Natural killer cell (primary cell): ENCODE measurements around the gene BACH1. TPM values are rescaled to one million over a fixed set of nuclear protein-coding genes. Genes with fewer than 3 reads are reported as not detected.

Experiments
- ATAC-seq, 3 donors: fragments of 150-1000 bp in 2 of 3; fragments of 200-7000 bp in 1 of 3; cut with Tn5 transposase; 1 replicate in 1 of 3; 2 replicates in 2 of 3; pipeline ENCODE4 v1.10.0; 2021; ENCODE audit warnings: mild to moderate bottlenecking in 2 of 3, moderate library complexity in 2 of 3
- DNase-seq, 2 donors: peaks; one replicate each; pipeline versions ENCODE4 v3.0.0 to v3.0.0-alpha.2; 2013 to 2021; ENCODE audit warnings: mixed read lengths in 1 of 2
- H3K27ac ChIP-seq: one replicate; pipeline ENCODE4 v1.5.1; 2013; ENCODE audit warnings: mild to moderate bottlenecking, low read length
- H3K27me3 ChIP-seq: one replicate; pipeline ENCODE4 v1.6.1; 2013; ENCODE audit warnings: low read length; ENCODE audit not compliant: control insufficient read depth, insufficient read depth
- H3K36me3 ChIP-seq: one replicate; pipeline ENCODE4 v1.6.1; 2013; ENCODE audit warnings: low read length; ENCODE audit not compliant: control insufficient read depth, insufficient read depth
- H3K4me1 ChIP-seq: one replicate; pipeline ENCODE4 v1.6.1; 2013; ENCODE audit warnings: low read length; ENCODE audit not compliant: control insufficient read depth, insufficient read depth
- H3K4me3 ChIP-seq: one replicate; pipeline ENCODE4 v1.5.1; 2013; ENCODE audit warnings: low read length
- H3K9me3 ChIP-seq: one replicate; pipeline ENCODE4 v1.6.1; 2013; ENCODE audit warnings: low read length; ENCODE audit not compliant: control insufficient read depth, insufficient read depth
- H3K27ac Mint-ChIP-seq, 2 donors: one replicate each; pipeline ENCODE4 v1.8.0; 2022; ENCODE audit warnings: mild to moderate bottlenecking in 2 of 2, mixed read lengths in 2 of 2, moderate library complexity in 1 of 2
- H3K27me3 Mint-ChIP-seq, 2 donors: one replicate each; pipeline ENCODE4 v1.8.0; 2022; ENCODE audit warnings: low read depth in 2 of 2, mixed read lengths in 2 of 2
- H3K36me3 Mint-ChIP-seq: one replicate; pipeline ENCODE4 v1.8.0; 2022; ENCODE audit warnings: mixed read lengths
- H3K4me1 Mint-ChIP-seq, 2 donors: one replicate each; pipeline ENCODE4 v1.8.0; 2022; ENCODE audit warnings: mixed read lengths in 2 of 2
- H3K4me3 Mint-ChIP-seq: one replicate; pipeline ENCODE4 v1.8.0; 2022; ENCODE audit warnings: mild to moderate bottlenecking, moderate library complexity, mixed read lengths
- H3K9me3 Mint-ChIP-seq, 2 donors: one replicate each; pipeline ENCODE4 v1.8.0; 2022; ENCODE audit warnings: mixed read lengths in 2 of 2
- CTCF ChIP-seq: fragments of 200-600 bp; IDR thresholded peaks from one replicate; pipeline ENCODE4 v1.8.0; 2022; ENCODE audit warnings: antibody characterized with exemption
- WGBS: methylation state at CpG from one replicate; pipeline ENCODE4 v1.1.7; 2013; ENCODE audit warnings: missing lambda C conversion rate; ENCODE audit not compliant: insufficient coverage; 5-methylcytosine and 5-hydroxymethylcytosine counted together
- intact Hi-C: fragments of 100-400 bp; cut with micrococcal nuclease; formaldehyde crosslinking; loops from one replicate; pipeline ENCODE4 v1.14.2; 2022
- total RNA-seq, 4 donors: library from RNA; stranded (reverse); fragments of 120-200 nt in 1 of 4; gene quantifications; one replicate each; pipeline versions ENCODE4 v1.2.3 to v1.2.4, GENCODE V29; 2013 to 2022

The BACH1 gene
- total RNA-seq, 3 donors from 2014 or later (not counting 1 experiment from before 2014, with no cell fraction given) = 74.2 to 111 (median 86.3) TPM

GRCh38 chr21:29307718-29308455 lies 9.2 kb downstream of the BACH1 start:
- Histone ChIP-seq H3K9me3 (no peaks in the 10 kb centered on the region), H3K36me3 (peaks cover 2% of the 10 kb centered on the region), H3K4me1 (peaks cover 2% of the 10 kb centered on the region), H3K4me3 (no peak overlapping the region), H3K27ac (peak overlapping the region; percentile 9), H3K27me3 (no peaks in the 10 kb centered on the region)
- Mint-ChIP-seq H3K9me3 (no peaks in the 10 kb centered on the region), H3K27me3 (no peaks in the 10 kb centered on the region), H3K36me3 (no peaks in the 10 kb centered on the region), H3K4me3 (no peak overlapping the region), H3K27ac (no peak overlapping the region), H3K4me1 (peaks cover 40 to 42% of the 10 kb centered on the region in 2 donors)
- ATAC-seq (no peak), DNase-seq (no peak)
- WGBS = 56% methylated on average over 1 of the region's 3 CpGs
- intact Hi-C loops = no loop called here
- TF ChIP-seq CTCF = no peak

GRCh38 chr21:29308456-29308783 lies 9.7 kb downstream of the BACH1 start:
- 100% methylated on average over 2 of the region's 2 CpGs for WGBS
- H3K27ac ChIP-seq = peak overlapping the region; percentile 9
- Mint-ChIP-seq H3K9me3 (no peaks in the 10 kb centered on the region), H3K27ac (no peak overlapping the region), H3K4me3 (no peak overlapping the region), H3K36me3 (no peaks in the 10 kb centered on the region), H3K27me3 (no peaks in the 10 kb centered on the region), H3K4me1 (peaks cover 43 to 46% of the 10 kb centered on the region in 2 donors)
- no peak overlapping the region for H3K4me3 ChIP-seq
- no peaks in the 10 kb centered on the region for H3K9me3 ChIP-seq
- peaks cover 2% of the 10 kb centered on the region for H3K36me3 ChIP-seq
- no peak for TF ChIP-seq CTCF
- H3K27me3 ChIP-seq = no peaks in the 10 kb centered on the region
- no peak for DNase-seq
- ATAC-seq = no peak
- intact Hi-C loops = no loop called here
- peaks cover 2% of the 10 kb centered on the region for H3K4me1 ChIP-seq

GRCh38 chr21:29309703-29310102 lies 11.0 kb downstream of the BACH1 start:
- 93% methylated on average over 1 of the region's 2 CpGs for WGBS
- no peak for DNase-seq
- TF ChIP-seq CTCF = no peak
- Histone ChIP-seq H3K27me3 (no peaks in the 10 kb centered on the region), H3K4me1 (peaks cover 2% of the 10 kb centered on the region), H3K4me3 (no peak overlapping the region), H3K36me3 (peaks cover 2% of the 10 kb centered on the region), H3K9me3 (no peaks in the 10 kb centered on the region), H3K27ac (no peak overlapping the region)
- no peak overlapping the region for H3K27ac Mint-ChIP-seq
- intact Hi-C loops = no loop called here
- H3K27me3 Mint-ChIP-seq = no peaks in the 10 kb centered on the region
- H3K9me3 Mint-ChIP-seq = no peaks in the 10 kb centered on the region
- peaks cover 52 to 54% of the 10 kb centered on the region in 2 donors for H3K4me1 Mint-ChIP-seq
- no peaks in the 10 kb centered on the region for H3K36me3 Mint-ChIP-seq
- no peak overlapping the region for H3K4me3 Mint-ChIP-seq
- no peak for ATAC-seq

GRCh38 chr21:29311802-29312201 lies 13.1 kb downstream of the BACH1 start:
- intact Hi-C loops = no loop called here
- no peaks in the 10 kb centered on the region for H3K27me3 Mint-ChIP-seq
- no peak overlapping the region for H3K4me3 ChIP-seq
- H3K36me3 Mint-ChIP-seq = no peaks in the 10 kb centered on the region
- ATAC-seq (no peak), DNase-seq (no peak)
- H3K27ac Mint-ChIP-seq = no peak overlapping the region
- H3K27ac ChIP-seq = no peak overlapping the region
- H3K36me3 ChIP-seq = no peaks in the 10 kb centered on the region
- H3K4me1 ChIP-seq = peaks cover 2% of the 10 kb centered on the region
- peaks cover 55 to 57% of the 10 kb centered on the region in 2 donors for H3K4me1 Mint-ChIP-seq
- H3K4me3 Mint-ChIP-seq = no peak overlapping the region
- no peak for TF ChIP-seq CTCF
- H3K27me3 ChIP-seq = no peaks in the 10 kb centered on the region
- no peaks in the 10 kb centered on the region for H3K9me3 ChIP-seq
- 100% methylated on average over 1 of the region's 2 CpGs for WGBS
- no peaks in the 10 kb centered on the region for H3K9me3 Mint-ChIP-seq
